T-helper 2 cell treated with Interferon-gamma antibody and Interleukin-4, amounts not matched to agents 5 μg/mL and 100 μg/mL, for 36 hours (primary cell): ENCODE measurements around the gene FAM171A2.
"Not testable (repeated sequence)": the region's sequence is repeated elsewhere in the genome, so short reads cannot be mapped to it uniquely, and the experiment has no call there.

ENCODE experiments used
- DNase-seq: peaks from one replicate; pipeline ENCODE4 v3.0.0; 2021; ENCODE audit warnings: low spot score
- H3K27ac Mint-ChIP-seq: one replicate; pipeline ENCODE4 v1.8.0; 2021; ENCODE audit warnings: mild to moderate bottlenecking, mixed read lengths
- H3K27me3 Mint-ChIP-seq: one replicate; pipeline ENCODE4 v1.8.0; 2021; ENCODE audit warnings: low read depth, mixed read lengths
- H3K36me3 Mint-ChIP-seq: one replicate; pipeline ENCODE4 v1.8.0; 2021; ENCODE audit warnings: low read depth, mixed read lengths
- H3K4me1 Mint-ChIP-seq: one replicate; pipeline ENCODE4 v1.8.0; 2021; ENCODE audit warnings: low read depth, mixed read lengths
- H3K4me3 Mint-ChIP-seq: one replicate; pipeline ENCODE4 v1.8.0; 2022; ENCODE audit warnings: mild to moderate bottlenecking, moderate library complexity, mixed read lengths
- H3K9me3 Mint-ChIP-seq: one replicate; pipeline ENCODE4 v1.8.0; 2021; ENCODE audit warnings: mixed read lengths

The FAM171A2 gene

DNA sequence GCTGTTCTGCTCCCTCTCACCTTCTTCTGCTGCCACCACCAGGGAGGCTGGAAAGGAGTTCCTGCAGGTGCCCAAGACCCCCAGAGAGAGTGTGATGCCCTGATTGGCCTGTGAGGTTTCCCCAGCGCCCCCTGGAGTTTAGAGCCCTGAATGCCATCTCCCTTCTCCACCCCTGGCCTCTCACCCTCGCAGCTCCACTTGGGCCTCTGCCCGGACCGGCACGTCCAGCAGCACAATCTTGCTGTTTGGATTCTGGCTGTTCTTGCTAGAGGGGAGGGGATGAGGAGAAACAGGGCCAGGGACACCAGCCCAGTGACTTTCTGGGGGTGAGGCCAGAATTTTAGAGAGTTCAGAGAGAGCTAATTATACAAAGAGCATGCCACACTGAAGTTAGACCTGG is 12.5 kb upstream of the FAM171A2 start:
- DNase-seq = no peak
- Mint-ChIP-seq H3K9me3 (no peaks in the 10 kb centered on the region), H3K27ac (no peak overlapping the region), H3K4me3 (no peak overlapping the region), H3K4me1 (no peaks in the 10 kb centered on the region), H3K27me3 (peaks cover 9% of the 10 kb centered on the region), H3K36me3 (no peaks in the 10 kb centered on the region)

DNA sequence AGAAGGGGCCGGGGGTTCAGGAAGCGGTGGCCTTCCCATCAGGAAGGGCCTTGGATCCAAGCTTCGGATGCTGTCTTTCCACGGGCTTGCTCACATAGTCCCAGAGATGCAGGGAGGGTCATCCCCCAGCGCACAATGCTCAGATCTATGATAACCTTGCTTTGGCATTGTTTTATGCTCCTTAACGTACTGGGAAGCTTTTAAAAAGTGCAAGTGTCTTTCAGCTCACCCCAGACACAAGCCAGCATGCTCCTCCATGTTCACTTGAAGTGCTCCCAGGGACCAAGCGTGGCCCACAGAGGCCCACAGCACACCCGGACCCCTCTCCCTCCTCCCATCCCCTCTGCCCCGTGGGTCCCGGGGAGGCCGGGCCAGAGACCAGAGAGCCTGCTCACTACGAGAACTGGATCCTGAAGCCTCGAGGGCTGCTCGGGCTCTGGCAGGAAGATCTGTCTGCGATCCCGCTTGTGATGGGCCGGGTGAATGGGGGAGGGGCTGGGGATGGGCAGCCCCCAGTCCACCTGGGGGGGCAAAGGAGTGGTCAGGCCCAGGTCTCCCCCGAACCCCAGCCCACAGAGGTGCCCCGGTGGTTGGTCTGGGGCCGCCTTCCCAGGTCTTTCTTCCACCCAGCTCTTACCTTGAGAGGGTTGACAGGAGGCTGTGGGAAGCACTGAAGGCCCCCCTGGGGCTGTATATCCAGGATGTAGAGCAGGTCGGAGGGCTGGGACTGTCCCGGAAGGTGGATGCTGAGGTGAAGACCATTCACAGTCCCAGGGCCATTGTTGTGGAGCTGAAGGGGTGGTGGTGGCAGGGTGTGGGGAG is 11.8 kb upstream of the FAM171A2 start:
- H3K36me3 Mint-ChIP-seq = no peaks in the 10 kb centered on the region
- H3K27me3 Mint-ChIP-seq = peaks cover 11% of the 10 kb centered on the region
- DNase-seq = no peak
- H3K27ac Mint-ChIP-seq = no peak overlapping the region
- H3K4me1 Mint-ChIP-seq = no peaks in the 10 kb centered on the region
- no peaks in the 10 kb centered on the region for H3K9me3 Mint-ChIP-seq
- H3K4me3 Mint-ChIP-seq = no peak overlapping the region

DNA sequence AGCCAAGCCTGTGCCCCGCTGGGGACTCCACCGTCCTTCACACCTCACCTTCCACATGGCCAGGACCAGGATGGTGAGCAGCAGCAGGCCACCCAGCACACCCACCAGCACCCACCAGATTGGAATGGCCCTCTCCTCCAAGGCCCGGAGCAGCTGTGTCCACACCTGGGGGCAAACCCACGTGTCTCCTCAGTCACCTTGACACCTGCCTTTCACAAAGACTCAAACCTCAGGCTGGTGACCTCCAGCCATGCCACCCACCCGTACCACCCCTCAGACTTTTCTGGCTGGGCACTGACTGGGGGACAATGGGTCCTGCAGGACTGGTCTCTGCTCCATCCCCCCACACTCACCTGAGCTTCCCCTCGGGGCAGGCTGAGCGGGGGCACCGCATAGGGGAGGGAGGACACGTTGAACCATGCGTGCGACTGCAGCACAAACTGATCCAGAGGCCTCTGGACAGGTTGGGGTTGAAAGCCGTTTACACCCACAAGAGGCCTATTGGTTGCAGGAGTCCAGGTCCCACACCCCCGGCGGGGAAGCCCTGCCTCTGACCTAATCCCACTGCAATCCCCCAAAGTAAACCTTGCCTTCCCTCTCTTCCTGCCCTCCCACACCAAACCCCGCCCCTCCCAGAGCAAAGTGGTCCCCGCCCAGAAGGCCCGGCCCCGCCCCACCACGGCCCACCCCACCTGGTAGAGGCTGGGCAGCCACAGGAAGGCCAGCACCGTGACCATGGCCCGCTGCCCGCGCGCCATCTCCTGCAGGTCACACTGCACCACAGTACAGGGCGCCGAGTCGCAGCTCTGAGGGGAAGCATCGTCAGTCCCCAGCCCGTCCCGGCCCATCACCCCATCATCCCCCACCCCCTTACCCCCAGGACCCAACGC is 10.9 kb upstream of the FAM171A2 start:
- Mint-ChIP-seq H3K27me3 (peaks cover 13% of the 10 kb centered on the region), H3K4me3 (no peak overlapping the region)

DNA sequence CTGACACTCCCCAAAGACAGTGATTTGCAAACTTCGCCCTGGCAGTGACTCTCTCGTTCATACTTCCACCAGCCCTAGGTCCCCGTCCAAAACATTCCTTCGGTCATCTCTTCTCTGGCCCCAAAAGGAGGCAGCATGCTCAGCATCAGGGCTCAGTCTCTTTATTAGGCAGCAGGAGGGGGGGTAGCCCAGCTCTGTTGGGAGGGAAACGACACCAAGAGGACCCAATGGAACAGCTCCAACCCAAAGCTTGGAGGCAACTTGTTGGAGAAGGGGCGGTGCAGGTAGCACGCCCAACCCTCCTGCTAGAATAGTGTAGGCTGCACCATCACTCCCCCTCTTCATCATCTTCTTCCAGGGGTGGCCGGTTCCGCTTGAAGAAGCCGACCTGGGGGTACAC is 8.4 kb upstream of the FAM171A2 start:
- Mint-ChIP-seq H3K27ac (no peak overlapping the region), H3K9me3 (no peaks in the 10 kb centered on the region), H3K27me3 (peaks cover 13% of the 10 kb centered on the region), H3K36me3 (no peaks in the 10 kb centered on the region), H3K4me3 (no peak overlapping the region), H3K4me1 (peaks cover 6% of the 10 kb centered on the region)
- DNase-seq = no peak

More for the DNA sequence above, 10.9 kb upstream of the FAM171A2 start:
- no peaks in the 10 kb centered on the region for H3K9me3 Mint-ChIP-seq
- DNase-seq = no peak
- H3K36me3 Mint-ChIP-seq = no peaks in the 10 kb centered on the region
- no peak overlapping the region for H3K27ac Mint-ChIP-seq
- peaks cover 2% of the 10 kb centered on the region for H3K4me1 Mint-ChIP-seq

DNA sequence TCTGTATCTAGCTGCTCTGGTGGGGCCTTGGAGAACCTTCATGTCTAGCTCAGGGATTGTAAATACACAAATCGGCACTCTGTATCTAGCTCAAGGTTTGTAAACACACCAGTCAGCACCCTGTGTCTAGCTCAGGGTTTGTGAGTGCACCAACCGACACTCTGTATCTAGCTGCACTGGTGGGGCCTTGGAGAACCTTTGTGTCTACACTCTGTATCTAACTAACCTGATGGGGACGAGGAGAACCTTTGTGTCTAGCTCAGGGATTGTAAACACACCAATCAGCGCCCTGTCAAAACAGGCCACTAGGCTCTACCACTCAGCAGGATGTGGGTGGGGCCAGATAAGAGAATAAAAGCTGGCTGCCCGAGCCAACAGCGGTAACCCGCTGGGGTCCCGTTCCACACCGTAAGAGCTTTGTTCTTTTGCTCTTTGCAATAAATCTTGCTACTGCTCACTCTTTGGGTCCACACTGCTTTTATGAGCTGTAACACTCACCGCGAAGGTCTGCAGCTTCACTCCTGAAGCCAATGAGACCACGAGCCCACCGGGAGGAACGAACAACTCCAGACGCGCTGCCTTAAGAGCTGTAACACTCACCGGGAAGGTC is 5.9 kb upstream of the FAM171A2 start:
- peak overlapping the region; percentile 1 for H3K4me3 Mint-ChIP-seq
- not testable (repeated sequence) for H3K36me3 Mint-ChIP-seq, DNase-seq, H3K9me3 Mint-ChIP-seq, H3K4me1 Mint-ChIP-seq, H3K27ac Mint-ChIP-seq
- peaks cover 36% of the 10 kb centered on the region for H3K27me3 Mint-ChIP-seq

DNA sequence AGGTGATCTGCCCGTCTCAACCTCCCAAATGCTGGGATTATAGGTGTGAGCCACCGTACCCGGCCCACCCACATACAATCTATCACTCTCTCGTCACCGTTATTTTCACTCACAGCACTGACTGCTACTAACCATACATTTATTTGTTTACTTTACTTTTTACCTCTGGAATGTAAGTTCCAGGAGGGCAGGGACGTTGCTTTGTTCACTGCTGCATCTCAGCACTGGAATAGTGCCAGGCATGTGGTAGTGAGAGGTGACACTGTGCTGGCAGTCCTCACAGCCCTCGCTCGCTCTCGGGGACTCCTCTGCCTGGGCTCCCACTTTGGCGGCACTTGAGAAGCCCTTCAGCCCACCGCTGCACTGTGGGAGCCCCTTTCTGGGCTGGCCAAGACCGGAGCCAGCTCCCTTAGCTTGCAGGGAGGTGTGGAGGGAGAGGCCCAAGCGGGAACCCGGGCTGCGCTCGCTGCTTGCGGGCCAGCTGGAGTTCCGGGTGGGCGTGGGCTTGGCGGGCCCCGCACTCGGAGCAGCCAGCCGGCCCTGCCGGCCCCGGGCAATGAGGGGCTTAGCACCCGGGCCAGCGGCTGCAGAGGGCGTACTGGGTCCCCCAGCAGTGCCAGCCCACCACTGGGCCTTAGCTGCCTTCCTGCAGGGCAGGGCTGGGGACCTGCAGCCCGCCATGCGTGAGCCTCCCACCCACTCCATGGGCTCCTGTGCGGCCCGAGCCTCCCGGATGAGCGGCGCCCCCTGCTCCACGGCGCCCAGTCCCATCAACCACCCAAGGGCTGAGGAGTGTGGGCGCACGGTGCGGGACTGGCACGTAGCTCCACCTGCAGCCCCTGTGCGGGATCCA is 5.0 kb upstream of the FAM171A2 start:
- not testable (repeated sequence) for DNase-seq, H3K9me3 Mint-ChIP-seq, H3K4me3 Mint-ChIP-seq, H3K36me3 Mint-ChIP-seq, H3K4me1 Mint-ChIP-seq, H3K27ac Mint-ChIP-seq
- peaks cover 41% of the 10 kb centered on the region for H3K27me3 Mint-ChIP-seq

DNA sequence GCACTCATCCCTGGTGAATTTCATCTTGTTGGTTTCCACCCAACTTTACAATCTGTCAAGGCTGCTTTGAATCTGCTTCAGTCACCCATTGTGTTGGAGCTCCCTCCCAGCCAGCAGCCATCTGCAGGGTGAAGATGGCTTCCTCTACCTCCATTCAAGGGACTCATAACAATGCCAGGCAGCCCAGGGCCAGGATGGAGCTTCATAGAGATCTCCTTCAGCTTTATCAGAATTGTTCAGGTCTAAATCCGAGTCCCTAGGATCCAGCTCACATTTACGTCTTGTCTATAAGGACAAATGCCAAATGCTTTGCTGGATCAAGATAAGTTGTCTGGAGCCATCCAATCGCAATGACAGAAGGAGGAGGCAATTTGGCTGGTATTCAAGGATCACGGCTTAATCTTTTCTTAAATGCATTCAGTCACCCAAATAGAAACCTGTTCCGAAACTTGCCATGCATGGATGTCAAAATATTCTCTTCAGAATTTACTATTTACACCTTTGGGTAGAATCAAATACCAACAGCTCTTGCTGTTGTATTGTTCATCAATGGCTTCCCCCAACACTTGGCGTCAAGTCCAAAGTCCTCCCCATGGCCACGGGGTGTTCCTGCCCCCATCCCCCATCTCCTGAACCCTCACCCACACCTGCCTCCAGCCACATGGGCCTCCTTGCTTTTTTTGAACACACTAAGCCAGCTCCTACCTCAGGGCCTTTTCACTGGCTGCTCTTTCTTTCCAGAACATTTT is 3.8 kb upstream of the FAM171A2 start:
- H3K4me1 Mint-ChIP-seq = peaks cover 6% of the 10 kb centered on the region
- DNase-seq = no peak
- H3K27ac Mint-ChIP-seq = no peak overlapping the region
- peaks cover 43% of the 10 kb centered on the region for H3K27me3 Mint-ChIP-seq
- no peaks in the 10 kb centered on the region for H3K36me3 Mint-ChIP-seq
- no peaks in the 10 kb centered on the region for H3K9me3 Mint-ChIP-seq
- H3K4me3 Mint-ChIP-seq = no peak overlapping the region

DNA sequence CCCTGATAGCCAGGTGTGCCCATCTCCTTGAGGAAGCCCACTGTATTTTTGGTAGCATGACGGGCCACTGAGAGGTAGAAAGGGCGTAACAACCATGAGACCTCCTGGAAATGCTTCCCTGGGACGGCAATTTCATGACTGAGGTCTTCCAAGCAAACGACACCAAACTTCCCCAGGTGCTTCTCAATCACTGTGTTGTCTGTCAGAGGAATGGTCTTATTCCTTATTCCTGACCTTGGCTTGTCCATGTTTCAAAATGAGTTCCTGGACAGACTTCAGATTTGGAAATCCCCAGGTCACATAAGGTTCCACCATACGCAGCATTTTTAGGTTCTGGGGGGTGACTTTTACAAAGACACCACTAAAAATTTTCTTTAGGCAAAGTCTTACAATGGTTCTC is 1.4 kb upstream of the FAM171A2 start:
- not testable (repeated sequence) for H3K9me3 Mint-ChIP-seq, H3K27ac Mint-ChIP-seq, H3K36me3 Mint-ChIP-seq, DNase-seq, H3K4me1 Mint-ChIP-seq
- Mint-ChIP-seq H3K4me3 (peak overlapping the region; percentile 43), H3K27me3 (peaks cover 48% of the 10 kb centered on the region)

DNA sequence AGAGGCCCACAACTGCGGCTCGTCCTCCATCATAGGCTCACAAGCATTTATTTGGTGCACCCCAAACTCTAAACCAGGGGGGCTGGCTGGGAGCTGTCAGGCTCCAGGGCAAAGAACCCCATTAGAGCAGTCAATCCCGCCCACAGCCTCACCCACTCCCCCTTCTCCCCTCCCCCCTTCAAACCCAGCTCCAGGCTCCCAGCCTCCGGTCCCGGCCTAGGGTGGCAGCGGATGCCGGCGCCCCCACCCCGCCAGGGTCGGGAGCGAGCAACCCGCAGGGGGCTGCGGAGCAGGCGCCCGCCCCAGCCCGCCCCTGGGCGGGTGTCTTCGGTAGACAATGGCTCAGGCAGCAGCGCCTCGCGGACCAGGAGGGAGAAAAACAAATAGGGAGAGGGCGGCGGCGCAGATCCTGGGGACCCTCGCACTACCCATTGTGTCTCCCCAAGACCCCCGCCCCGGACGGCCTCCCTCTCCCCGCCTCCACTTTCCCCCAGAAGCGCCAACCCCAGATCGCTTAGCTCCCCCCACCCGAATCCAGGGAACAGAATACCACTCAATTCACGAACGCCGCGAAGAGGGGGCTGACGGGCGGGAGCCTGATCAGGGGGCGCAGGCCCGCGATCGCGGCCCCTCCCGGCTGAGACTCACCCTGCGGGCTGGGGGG is 572 bp downstream of the FAM171A2 start:
- no peaks in the 10 kb centered on the region for H3K9me3 Mint-ChIP-seq
- peaks cover 53% of the 10 kb centered on the region for H3K27me3 Mint-ChIP-seq
- DNase-seq = no peak
- H3K4me1 Mint-ChIP-seq = peaks cover 2% of the 10 kb centered on the region
- H3K4me3 Mint-ChIP-seq = peak overlapping the region; percentile 72
- H3K27ac Mint-ChIP-seq = peak overlapping the region; percentile 26
- no peaks in the 10 kb centered on the region for H3K36me3 Mint-ChIP-seq

DNA sequence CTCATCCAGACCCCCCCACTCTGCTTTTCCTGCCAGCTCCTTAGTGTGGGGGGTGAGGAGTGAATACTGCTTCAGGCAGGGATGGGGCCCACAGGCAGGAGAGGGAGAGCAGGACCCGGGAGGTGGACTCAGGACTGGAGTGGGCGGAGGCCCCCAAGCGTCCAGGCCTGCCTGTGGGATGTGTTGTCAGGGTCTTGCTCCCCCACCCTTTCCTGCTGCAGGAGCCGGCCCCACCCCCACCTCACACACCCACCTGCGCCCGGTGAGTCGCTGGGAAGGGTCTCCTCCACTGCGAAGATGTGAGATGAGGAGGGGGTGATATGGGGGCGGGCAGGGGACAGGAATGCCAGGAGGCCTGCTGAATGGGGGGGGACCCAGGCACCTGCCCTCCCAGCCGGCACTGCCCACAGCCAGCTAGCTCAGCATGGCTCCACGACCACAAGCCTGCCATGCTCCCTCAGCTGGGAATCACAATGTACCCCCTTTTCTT is 1.1 kb downstream of the FAM171A2 start:
- no peaks in the 10 kb centered on the region for H3K9me3 Mint-ChIP-seq
- H3K27ac Mint-ChIP-seq = no peak overlapping the region
- peaks cover 2% of the 10 kb centered on the region for H3K4me1 Mint-ChIP-seq
- peak overlapping the region; percentile 33 for H3K4me3 Mint-ChIP-seq
- DNase-seq = no peak
- peaks cover 53% of the 10 kb centered on the region for H3K27me3 Mint-ChIP-seq
- H3K36me3 Mint-ChIP-seq = no peaks in the 10 kb centered on the region

DNA sequence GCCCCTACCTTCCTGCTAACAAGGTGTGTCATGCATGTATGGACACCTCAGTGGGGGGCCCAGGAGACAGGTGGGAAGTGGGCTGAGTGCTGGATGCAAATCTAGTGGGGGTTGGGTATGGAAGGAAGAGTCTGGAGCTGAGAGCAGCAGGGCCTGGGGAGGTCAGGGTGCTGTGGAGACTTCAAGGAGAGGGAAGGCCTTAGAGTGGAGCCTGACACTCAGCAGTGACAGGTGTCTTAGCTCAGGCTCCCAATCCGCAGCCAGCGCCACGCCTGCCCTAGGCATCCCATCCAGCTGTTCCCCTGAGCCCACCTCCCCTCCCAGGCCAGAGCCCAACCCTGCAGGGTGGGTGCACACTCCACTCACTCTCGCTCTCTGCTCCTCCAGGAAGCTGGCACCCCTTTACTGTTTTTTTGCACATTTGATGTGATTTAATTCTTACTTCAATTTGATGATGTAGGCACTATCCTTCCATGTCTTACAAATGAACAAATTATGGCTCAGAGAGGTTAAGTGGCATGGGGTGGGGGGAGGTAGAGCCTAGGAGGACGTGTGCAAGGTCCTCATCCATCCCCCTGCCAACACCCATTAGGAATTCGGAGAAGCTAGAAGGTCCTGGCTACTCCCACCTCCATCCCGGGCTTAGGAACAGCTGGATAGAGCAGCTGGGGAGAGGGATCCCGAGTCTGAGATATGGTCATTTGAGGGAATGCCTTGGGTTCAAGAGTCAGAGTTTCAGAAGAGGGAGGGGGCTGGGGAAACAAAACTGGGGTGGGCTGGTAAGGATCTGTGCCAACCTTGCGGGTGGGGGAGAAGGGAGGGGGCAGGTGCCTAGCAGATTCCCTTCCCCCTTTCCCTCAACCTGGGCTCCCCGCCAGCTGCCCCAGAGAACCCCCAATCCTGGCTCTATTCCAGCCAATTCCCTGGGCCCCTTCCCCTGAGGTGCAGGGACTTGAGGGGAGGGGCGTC is 2.1 kb downstream of the FAM171A2 start:
- no peak overlapping the region for H3K27ac Mint-ChIP-seq
- peaks cover 2% of the 10 kb centered on the region for H3K4me1 Mint-ChIP-seq
- peaks cover 48% of the 10 kb centered on the region for H3K27me3 Mint-ChIP-seq
- DNase-seq = no peak
- no peaks in the 10 kb centered on the region for H3K36me3 Mint-ChIP-seq
- no peaks in the 10 kb centered on the region for H3K9me3 Mint-ChIP-seq
- peak overlapping the region; percentile 28 for H3K4me3 Mint-ChIP-seq
